Measurements from ENCODE around the gene TOM1L2. TPM values are rescaled to one million over a fixed set of nuclear protein-coding genes. Genes with fewer than 3 reads are reported as not detected.
A peak's percentile ranks its signal among the peaks of the same experiment; 100 is the strongest.

Gene TOM1L2
- total RNA-seq, 4 donors from 2014 or later, result 119 to 555 (median 155) TPM

- intact Hi-C loops (cut with DNase I; ENCODE audit: low total_unique reads), result no loop called here
- no peak overlapping the region for H3K4me3 ChIP-seq (ENCODE audit: low read depth, poor library complexity, severe bottlenecking)
- no peak for TF ChIP-seq POLR2A (IDR thresholded peaks at IDR 0.05)
- no peak for DNase-seq (ENCODE audit: low spot score in 2 of 2)
- 87 to 94% methylated on average over 3 of the region's 3 CpGs for WGBS, 2 donors
Observed at GRCh38 chr17:17902376-17902775, 69.8 kb downstream of the TOM1L2 start.

- TF ChIP-seq POLR2A (IDR thresholded peaks at IDR 0.05), result no peak
- TF ChIP-seq CTCF (IDR thresholded peaks at IDR 0.05), result no peak
- WGBS, 2 donors, result 17 to 23% methylated on average over 7 of the region's 7 CpGs
- intact Hi-C loops (cut with DNase I; ENCODE audit: low total_unique reads), result no loop called here
- H3K4me3 ChIP-seq (ENCODE audit: low read depth, poor library complexity, severe bottlenecking), result no peak overlapping the region
- peak; percentile 92 to 96 for DNase-seq (ENCODE audit: low spot score in 2 of 2)
Observed at GRCh38 chr17:17900615-17901520, 71.3 kb downstream of the TOM1L2 start.

- 80 to 86% methylated on average over 3 of the region's 3 CpGs for WGBS, 2 donors
- no peak for DNase-seq (ENCODE audit: low spot score in 2 of 2)
- intact Hi-C loops (cut with DNase I; ENCODE audit: low total_unique reads), result no loop called here
- H3K4me3 ChIP-seq (ENCODE audit: low read depth, poor library complexity, severe bottlenecking), result no peak overlapping the region
- no peak for TF ChIP-seq POLR2A (IDR thresholded peaks at IDR 0.05)
- TF ChIP-seq CTCF (IDR thresholded peaks at IDR 0.05), result no peak
Observed at GRCh38 chr17:17899486-17899885, 72.7 kb downstream of the TOM1L2 start.

- TF ChIP-seq POLR2A (IDR thresholded peaks at IDR 0.05) (no peak), CTCF (IDR thresholded peaks at IDR 0.05) (no peak)
- no peak for DNase-seq (ENCODE audit: low spot score in 2 of 2)
- 92 to 93% methylated on average over 2 of the region's 2 CpGs for WGBS, 2 donors
- H3K4me3 ChIP-seq (ENCODE audit: low read depth, poor library complexity, severe bottlenecking), result no peak overlapping the region
- intact Hi-C loops (cut with DNase I; ENCODE audit: low total_unique reads), result no loop called here
Observed at GRCh38 chr17:17898673-17899072, 73.5 kb downstream of the TOM1L2 start.

GRCh38 chr17:17897442-17897841 is 74.8 kb downstream of the TOM1L2 start:
- 85 to 94% methylated on average over 2 of the region's 2 CpGs for WGBS, 2 donors

More at GRCh38 chr17:17897442-17897841, 74.8 kb downstream of the TOM1L2 start:
- TF ChIP-seq CTCF (IDR thresholded peaks at IDR 0.05) (no peak), POLR2A (IDR thresholded peaks at IDR 0.05) (no peak)
- no peak for DNase-seq (ENCODE audit: low spot score in 2 of 2)
- no peak overlapping the region for H3K4me3 ChIP-seq (ENCODE audit: low read depth, poor library complexity, severe bottlenecking)
- intact Hi-C loops (cut with DNase I; ENCODE audit: low total_unique reads), result no loop called here

Measured in lower leg skin (tissue), 4 donors.